ENCODE results near the gene CCDC149.

The CCDC149 gene

DNA sequence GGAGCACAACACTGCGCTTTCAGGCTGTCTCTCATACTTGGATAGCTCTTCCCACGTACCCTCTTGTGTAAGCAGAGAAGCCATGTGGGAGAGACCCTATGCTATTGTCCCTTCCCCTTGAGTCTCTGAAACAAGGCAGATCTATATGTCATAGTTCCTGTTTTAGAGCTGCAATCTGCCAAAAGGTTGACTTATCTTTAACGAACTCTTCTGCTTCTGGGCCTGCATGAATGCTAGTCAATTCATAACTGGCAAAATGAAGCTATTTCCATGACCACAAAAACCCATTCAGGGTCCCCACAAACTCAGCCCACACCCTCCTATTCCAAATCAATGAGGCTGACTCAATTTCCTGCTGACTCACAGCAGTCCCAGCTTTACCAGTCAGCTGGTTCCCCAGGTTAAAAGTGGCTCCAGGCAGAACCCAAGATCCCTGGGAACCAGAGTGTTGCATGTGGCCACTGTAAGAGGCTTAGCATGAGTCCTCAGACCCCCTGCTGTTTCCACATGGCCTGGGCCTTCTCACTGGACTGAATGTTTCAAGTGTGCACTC, 142.7 kb downstream of the CCDC149 start:
- no peak for DNase-seq (ENCODE audit: low read depth in 1 of 2, low spot score in 1 of 2)
- no peak for TF ChIP-seq JUND (IDR thresholded peaks at IDR 0.05; ENCODE audit: low read depth)
- in situ Hi-C loops (cut with HindIII; ENCODE audit: low pct_unique_long_range_greater_than_20kb, low sequenced_read_pairs): no loop called here

- in situ Hi-C loops (cut with HindIII; ENCODE audit: low pct_unique_long_range_greater_than_20kb, low sequenced_read_pairs): no loop called here
- no peak for TF ChIP-seq JUND (IDR thresholded peaks at IDR 0.05; ENCODE audit: low read depth)
- DNase-seq (ENCODE audit: low read depth in 1 of 2, low spot score in 1 of 2): no peak
Observed at GRCh38 chr4:24769571-24769970, 143.3 kb downstream of the CCDC149 start.

GRCh38 chr4:24768604-24769003, 144.2 kb downstream of the CCDC149 start:
- no peak for TF ChIP-seq JUND (IDR thresholded peaks at IDR 0.05; ENCODE audit: low read depth)
- DNase-seq (ENCODE audit: low read depth in 1 of 2, low spot score in 1 of 2): no peak
- in situ Hi-C loops (cut with HindIII; ENCODE audit: low pct_unique_long_range_greater_than_20kb, low sequenced_read_pairs): no loop called here

DNA sequence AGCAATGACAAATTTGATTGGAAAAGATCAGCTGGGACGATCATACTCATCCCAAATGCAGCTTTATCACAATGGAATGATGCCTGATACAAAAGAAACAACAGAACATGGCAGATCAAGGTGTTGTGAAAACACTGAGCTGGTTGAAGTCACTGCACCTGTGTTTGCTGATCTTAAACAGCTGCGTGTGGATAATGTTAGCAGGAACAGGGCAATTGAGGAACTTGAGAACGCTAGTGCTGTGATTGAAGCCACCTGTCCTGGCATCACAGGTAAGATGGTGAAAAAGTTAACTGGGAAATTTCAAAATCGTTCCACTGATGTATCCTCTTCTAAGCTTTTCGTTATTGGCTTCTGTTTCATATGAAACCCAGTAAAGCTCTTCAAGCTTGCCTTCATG, 144.8 kb downstream of the CCDC149 start:
- DNase-seq (ENCODE audit: low read depth in 1 of 2, low spot score in 1 of 2): peak in 1 of 2 experiments; percentile 60
- no peak for TF ChIP-seq JUND (IDR thresholded peaks at IDR 0.05; ENCODE audit: low read depth)
- in situ Hi-C loops (cut with HindIII; ENCODE audit: low pct_unique_long_range_greater_than_20kb, low sequenced_read_pairs): no loop called here

DNA sequence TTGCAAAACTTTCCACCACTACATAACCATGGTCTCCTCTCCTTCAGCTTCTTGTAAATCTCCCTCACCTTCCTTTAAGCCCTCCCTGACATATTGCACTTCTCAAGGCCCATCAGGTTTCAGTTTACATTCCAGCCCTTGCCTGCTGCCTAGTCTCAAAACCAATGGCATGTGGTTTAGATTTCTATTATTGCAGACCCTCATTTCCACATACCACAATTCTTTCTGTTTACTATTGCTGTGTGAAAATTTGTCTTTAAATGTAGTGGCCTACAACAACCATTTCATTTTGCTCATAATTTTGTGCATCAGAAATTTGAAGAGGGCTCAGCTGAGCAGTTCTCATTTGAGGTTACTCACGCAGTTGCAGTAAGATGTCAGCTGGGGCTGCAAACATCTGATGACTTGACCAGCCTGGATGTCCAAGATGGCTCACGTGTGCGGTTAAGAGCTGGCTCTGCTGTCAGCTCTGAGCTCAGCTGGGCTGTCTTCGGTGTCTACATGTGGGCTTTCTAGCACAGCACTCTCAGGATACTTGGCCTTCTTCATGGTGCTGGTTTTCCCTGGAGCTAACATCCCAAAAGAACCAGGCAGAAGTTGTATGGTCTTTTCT, 147.4 kb downstream of the CCDC149 start:
- TF ChIP-seq JUND (IDR thresholded peaks at IDR 0.05; ENCODE audit: low read depth): no peak
- no peak for DNase-seq (ENCODE audit: low read depth in 1 of 2, low spot score in 1 of 2)
- in situ Hi-C loops (cut with HindIII; ENCODE audit: low pct_unique_long_range_greater_than_20kb, low sequenced_read_pairs): no loop called here

GRCh38 chr4:24764345-24764744, 148.5 kb downstream of the CCDC149 start:
- in situ Hi-C loops (cut with HindIII; ENCODE audit: low pct_unique_long_range_greater_than_20kb, low sequenced_read_pairs): no loop called here
- TF ChIP-seq JUND (IDR thresholded peaks at IDR 0.05; ENCODE audit: low read depth): no peak
- no peak for DNase-seq (ENCODE audit: low read depth in 1 of 2, low spot score in 1 of 2)

GRCh38 chr4:24763631-24764297, 149.1 kb downstream of the CCDC149 start:
- peak; percentile 81 for TF ChIP-seq JUND (IDR thresholded peaks at IDR 0.05; ENCODE audit: low read depth)
- peak in 1 of 2 experiments; percentile 95 for DNase-seq (ENCODE audit: low read depth in 1 of 2, low spot score in 1 of 2)
- in situ Hi-C loops (cut with HindIII; ENCODE audit: low pct_unique_long_range_greater_than_20kb, low sequenced_read_pairs): no loop called here
